NB4 (cell line): Measurements from ENCODE around the gene NOC3L.

Experiments
- DNase-seq: peaks from one replicate; pipeline ENCODE4 v3.0.0; 2010; ENCODE audit warnings: low read depth
- H3K4me3 ChIP-seq: one replicate; pipeline ENCODE4 v1.5.1; 2011; ENCODE audit warnings: mild to moderate bottlenecking, low read depth, low read length, moderate library complexity
- CTCF ChIP-seq: IDR thresholded peaks from one replicate; pipeline ENCODE4 v1.5.1; 2012; ENCODE audit warnings: low read depth, low read length
- MYC ChIP-seq: IDR thresholded peaks from 2 replicates; pipeline ENCODE4 v1.6.1; 2011; ENCODE audit warnings: low read depth, low read length
- POLR2A ChIP-seq: IDR thresholded peaks from 2 replicates; pipeline ENCODE4 v1.6.1; 2011; ENCODE audit warnings: mild to moderate bottlenecking; ENCODE audit not compliant: insufficient read length; ENCODE audit errors: extremely low read depth
- TF ChIP-seq, protein P1 (sequence below): IDR thresholded peaks from 2 replicates; pipeline ENCODE4 v1.6.1; 2011; ENCODE audit warnings: low read depth, low read length

The NOC3L gene

DNA sequence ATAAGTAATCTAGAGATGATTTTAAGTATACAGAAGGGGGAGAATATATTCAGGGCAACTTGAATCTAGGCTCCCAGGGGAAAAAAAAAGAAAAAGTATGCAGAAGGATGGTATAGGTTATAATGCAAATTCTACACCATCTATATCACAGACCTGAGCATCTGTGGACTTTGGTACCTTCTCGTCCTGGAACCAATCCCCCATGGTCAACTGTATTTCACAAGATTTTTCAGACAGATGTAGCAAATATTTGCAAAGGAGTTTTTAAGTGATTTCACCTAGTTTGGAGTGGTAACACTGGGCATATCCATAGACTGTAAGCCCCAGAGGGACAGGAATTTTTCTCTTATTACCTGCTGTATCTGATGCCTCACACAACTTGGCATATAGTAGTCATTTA, 58.8 kb downstream of the NOC3L start:
- no peak overlapping the region for H3K4me3 ChIP-seq
- TF ChIP-seq, protein P1, sequence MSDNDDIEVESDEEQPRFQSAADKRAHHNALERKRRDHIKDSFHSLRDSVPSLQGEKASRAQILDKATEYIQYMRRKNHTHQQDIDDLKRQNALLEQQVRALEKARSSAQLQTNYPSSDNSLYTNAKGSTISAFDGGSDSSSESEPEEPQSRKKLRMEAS = no peak
- TF ChIP-seq POLR2A (no peak), MYC (no peak), CTCF (no peak)
- DNase-seq = no peak

DNA sequence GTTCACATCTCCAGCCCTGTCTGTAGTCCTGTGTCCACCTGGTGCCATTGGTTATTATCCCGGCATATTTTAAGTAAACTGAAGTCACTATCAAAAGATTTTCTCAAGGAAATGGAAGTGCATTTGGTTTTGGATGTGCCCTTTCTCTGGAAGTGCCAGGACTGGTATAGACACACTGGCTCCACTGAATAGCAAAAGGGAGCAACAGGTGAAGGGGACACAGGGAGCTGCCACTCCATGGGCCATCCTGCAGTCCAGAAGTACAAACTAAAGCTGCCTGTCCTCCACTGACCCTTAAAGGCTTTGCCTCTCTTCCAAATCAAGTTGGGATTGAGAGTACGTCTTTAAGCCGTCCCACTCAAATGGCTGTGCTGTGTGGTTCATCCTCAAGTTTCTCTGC, 62.7 kb downstream of the NOC3L start:
- DNase-seq = no peak
- TF ChIP-seq CTCF = no peak
- TF ChIP-seq, protein P1 = no peak
- no peak for TF ChIP-seq POLR2A
- no peak for TF ChIP-seq MYC
- H3K4me3 ChIP-seq = no peak overlapping the region

GRCh38 chr10:94299417-94299816, 63.3 kb downstream of the NOC3L start:
- TF ChIP-seq CTCF (no peak), POLR2A (no peak), MYC (no peak)
- TF ChIP-seq, protein P1 = no peak; the same call in 1 of the 2 replicates
- peak; percentile 74 for DNase-seq
- H3K4me3 ChIP-seq = no peak overlapping the region

DNA sequence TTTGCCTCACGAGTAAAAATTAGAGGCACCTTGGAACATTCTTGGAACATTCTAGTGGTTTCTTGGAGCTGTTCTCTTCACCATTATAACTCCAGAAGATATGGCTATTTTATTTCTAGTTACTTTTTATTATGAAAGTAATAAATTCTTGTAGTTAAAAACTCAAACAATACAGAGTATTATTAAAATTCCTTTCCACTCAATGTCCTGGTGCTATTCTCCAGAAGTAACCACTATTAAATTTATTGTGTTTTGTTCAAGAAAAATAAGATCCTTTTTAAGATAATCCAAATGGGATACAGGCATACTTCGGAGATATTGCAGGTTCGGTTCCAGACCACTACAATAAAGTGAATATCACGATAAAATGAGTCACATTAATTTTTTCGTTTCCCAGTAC, 68.6 kb downstream of the NOC3L start:
- TF ChIP-seq MYC (no peak), POLR2A (no peak), CTCF (no peak)
- TF ChIP-seq, protein P1 = no peak
- H3K4me3 ChIP-seq = no peak overlapping the region
- DNase-seq = no peak

- TF ChIP-seq CTCF = no peak
- no peak for TF ChIP-seq MYC
- TF ChIP-seq, protein P1 = no peak
- TF ChIP-seq POLR2A = no peak
- no peak overlapping the region for H3K4me3 ChIP-seq
Observed at GRCh38 chr10:94293354-94293753, 69.4 kb downstream of the NOC3L start.

More at GRCh38 chr10:94293354-94293753, 69.4 kb downstream of the NOC3L start:
- no peak for DNase-seq
